ENCODE measurements around the gene DLX4. TPM values are rescaled to one million over a fixed set of nuclear protein-coding genes. Genes with fewer than 3 reads are reported as not detected.

The DLX4 gene
- total and polyA plus RNA-seq, 2 of the 4 experiments (the other 2 are of a cell fraction): not detected

DNA sequence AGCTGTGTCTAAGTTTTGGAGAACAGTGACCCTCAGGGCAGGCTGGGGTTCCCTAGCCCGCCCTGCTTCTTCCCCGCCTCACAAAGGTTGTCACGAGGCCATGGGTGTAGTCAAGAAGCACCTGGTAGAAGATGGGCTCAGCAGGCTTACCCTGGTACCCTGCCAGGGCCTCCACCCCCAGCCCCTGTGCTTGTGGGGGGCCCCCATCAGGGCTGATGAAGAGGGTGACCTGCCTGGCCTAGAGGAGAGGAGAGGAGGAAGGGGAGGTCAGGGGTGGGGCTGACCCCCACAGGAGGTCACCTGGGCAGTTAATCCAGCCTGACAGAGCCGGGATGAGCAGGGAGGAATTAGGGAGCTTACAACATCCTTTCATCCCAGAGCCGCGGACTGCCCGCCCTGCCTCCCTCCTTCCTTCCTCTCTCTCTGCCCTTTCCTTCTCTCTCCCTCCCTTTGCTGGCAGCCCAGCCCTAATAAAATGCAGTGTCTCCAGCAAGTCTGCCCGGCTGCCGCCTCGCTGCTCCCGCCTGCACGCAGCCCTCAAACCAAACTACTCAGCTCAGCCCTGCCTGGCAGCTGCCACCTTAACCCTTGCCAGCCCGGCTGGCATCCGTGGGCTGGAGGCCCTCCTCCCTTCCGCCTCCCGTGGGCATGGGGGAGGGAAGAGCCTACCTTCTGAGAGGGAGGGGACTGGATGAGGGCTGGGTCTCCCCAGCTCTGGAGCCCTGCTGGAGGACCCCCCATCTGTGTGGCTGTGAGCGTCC, 18.9 kb downstream of the DLX4 start:
- H3K23ac ChIP-seq (ENCODE audit: low read depth, low read length): no peak overlapping the region
- intact Hi-C loops (cut with micrococcal nuclease): no loop called here
- no peak overlapping the region for H4K5ac ChIP-seq (ENCODE audit: low read depth, low read length)
- CTCF ChIA-PET: no interaction called here
- no peak overlapping the region for H3K18ac ChIP-seq (ENCODE audit: low read depth, low read length)
- DNase-seq (no peak), ATAC-seq (ENCODE audit: low read depth) (peak; percentile 49; the same call in 1 of the 2 replicates)
- TF ChIP-seq, protein P1, sequence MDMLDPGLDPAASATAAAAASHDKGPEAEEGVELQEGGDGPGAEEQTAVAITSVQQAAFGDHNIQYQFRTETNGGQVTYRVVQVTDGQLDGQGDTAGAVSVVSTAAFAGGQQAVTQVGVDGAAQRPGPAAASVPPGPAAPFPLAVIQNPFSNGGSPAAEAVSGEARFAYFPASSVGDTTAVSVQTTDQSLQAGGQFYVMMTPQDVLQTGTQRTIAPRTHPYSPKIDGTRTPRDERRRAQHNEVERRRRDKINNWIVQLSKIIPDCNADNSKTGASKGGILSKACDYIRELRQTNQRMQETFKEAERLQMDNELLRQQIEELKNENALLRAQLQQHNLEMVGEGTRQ (IDR thresholded peaks at IDR 0.05; ENCODE audit: low read depth, low read length): no peak
- TF ChIP-seq POLR2A (IDR thresholded peaks at IDR 0.05; ENCODE audit: low read depth, low read length) (no peak), CEBPB (IDR thresholded peaks at IDR 0.05; ENCODE audit: low read depth, low read length) (no peak), MAFK (IDR thresholded peaks at IDR 0.05; ENCODE audit: low read depth, low read length) (no peak), FOS (IDR thresholded peaks at IDR 0.05; ENCODE audit: low read depth, low read length) (no peak), RCOR1 (IDR thresholded peaks at IDR 0.05; ENCODE audit: insufficient replicate concordance, low read length) (no peak)
- TF ChIP-seq, protein P2, sequence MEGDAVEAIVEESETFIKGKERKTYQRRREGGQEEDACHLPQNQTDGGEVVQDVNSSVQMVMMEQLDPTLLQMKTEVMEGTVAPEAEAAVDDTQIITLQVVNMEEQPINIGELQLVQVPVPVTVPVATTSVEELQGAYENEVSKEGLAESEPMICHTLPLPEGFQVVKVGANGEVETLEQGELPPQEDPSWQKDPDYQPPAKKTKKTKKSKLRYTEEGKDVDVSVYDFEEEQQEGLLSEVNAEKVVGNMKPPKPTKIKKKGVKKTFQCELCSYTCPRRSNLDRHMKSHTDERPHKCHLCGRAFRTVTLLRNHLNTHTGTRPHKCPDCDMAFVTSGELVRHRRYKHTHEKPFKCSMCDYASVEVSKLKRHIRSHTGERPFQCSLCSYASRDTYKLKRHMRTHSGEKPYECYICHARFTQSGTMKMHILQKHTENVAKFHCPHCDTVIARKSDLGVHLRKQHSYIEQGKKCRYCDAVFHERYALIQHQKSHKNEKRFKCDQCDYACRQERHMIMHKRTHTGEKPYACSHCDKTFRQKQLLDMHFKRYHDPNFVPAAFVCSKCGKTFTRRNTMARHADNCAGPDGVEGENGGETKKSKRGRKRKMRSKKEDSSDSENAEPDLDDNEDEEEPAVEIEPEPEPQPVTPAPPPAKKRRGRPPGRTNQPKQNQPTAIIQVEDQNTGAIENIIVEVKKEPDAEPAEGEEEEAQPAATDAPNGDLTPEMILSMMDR (conservative IDR thresholded peaks at IDR 0.05; ENCODE audit: low read depth, low read length): no peak
- H2BK5ac ChIP-seq (ENCODE audit: low read depth, low read length, poor library complexity, severe bottlenecking): no peak overlapping the region
- no peak overlapping the region for H3K56ac ChIP-seq (ENCODE audit: extremely low read depth, insufficient read depth, low read length)
- H2AFZ ChIP-seq (replicated peaks; ENCODE audit: low read length, poor library complexity): no peak overlapping the region
- H3K9me1 ChIP-seq (ENCODE audit: insufficient read depth, low read length): no peaks in the 10 kb centered on the region
- in situ Hi-C loops (cut with MboI; ENCODE audit: low sequenced_read_pairs): no loop called here
- peak overlapping the region; percentile 23 for H2AK9ac ChIP-seq (replicated peaks; ENCODE audit: low read depth, low read length, poor library complexity)
- H3K27ac ChIP-seq (ENCODE audit: insufficient read depth, low read length): no peak overlapping the region
- no TSS peak for BruUV-seq (replicated peaks)
- no peak overlapping the region for H3K4me2 ChIP-seq (ENCODE audit: low read depth, low read length)
- no peaks in the 10 kb centered on the region for H3K9me3 ChIP-seq (ENCODE audit: control insufficient read depth, insufficient read depth, low read length)
- no peak overlapping the region for H2BK120ac ChIP-seq (ENCODE audit: low read depth, low read length)
- H4K91ac ChIP-seq (ENCODE audit: insufficient read depth, low read depth, low read length): no peak overlapping the region
- H2BK20ac ChIP-seq (ENCODE audit: low read depth, low read length): no peak overlapping the region
- POLR2A ChIA-PET (ENCODE audit: unreplicated experiment): no interaction called here
- dilution Hi-C loops (cut with HindIII; ENCODE audit: low sequenced_read_pairs, unreplicated experiment): no loop called here
- no peak overlapping the region for H2AK5ac ChIP-seq (ENCODE audit: low read depth, low read length)
- H3K4me1 ChIP-seq (ENCODE audit: control insufficient read depth, insufficient read depth, low read length): no peaks in the 10 kb centered on the region
- no peak overlapping the region for H4K8ac ChIP-seq (ENCODE audit: low read depth in 2 of 2, low read length in 2 of 2)
- H3K9ac ChIP-seq (ENCODE audit: low read depth, low read length): no peak overlapping the region
- no CpG with 5 or more reads among the region's 17 CpGs for WGBS, 2 experiments (ENCODE audit: extremely low coverage in 2 of 2, insufficient read length in 1 of 2)
- H3K79me1 ChIP-seq (ENCODE audit: low read depth in 1 of 2, low read length in 2 of 2): no peaks in the 10 kb centered on the region
- no peaks in the 10 kb centered on the region for H3K36me3 ChIP-seq (ENCODE audit: control insufficient read depth, insufficient read depth, low read length)
- no peak overlapping the region for H2BK15ac ChIP-seq (ENCODE audit: low read depth, low read length)
- 0 out of 2 replicates have a peak, but pooled peaks cover 2% of the 10 kb centered on the region for H4K20me1 ChIP-seq (ENCODE audit: insufficient read depth, low read length)
- H3K4ac ChIP-seq (ENCODE audit: low read depth, low read length): no peak overlapping the region
- no peak overlapping the region for H3K4me3 ChIP-seq (ENCODE audit: insufficient read depth, low read depth, low read length)
- no peak overlapping the region for H3K14ac ChIP-seq (replicated peaks; ENCODE audit: low read depth, low read length)
- peaks cover 92% of the 10 kb centered on the region for H3K27me3 ChIP-seq (ENCODE audit: control insufficient read depth, insufficient read depth, low read length)

Data from IMR-90 (cell line).